Endothelial cell of umbilical vein (primary cell): ENCODE results near the gene PTN.

Experiments
- CTCF ChIP-seq, 2 donors: IDR thresholded peaks; 1 replicate in 1 of 2; 2 replicates in 1 of 2; pipeline ENCODE4 v1.5.1; 2011; ENCODE audit warnings: low read length in 2 of 2, mild to moderate bottlenecking in 2 of 2, moderate library complexity in 2 of 2, control low read depth in 1 of 2, inconsistent platforms in 1 of 2, low read depth in 1 of 2; ENCODE audit not compliant: insufficient read depth in 1 of 2; ENCODE audit errors: extremely low read depth in 1 of 2
- EZH2 ChIP-seq: IDR thresholded peaks from 2 replicates; pipeline ENCODE4 v1.6.1; 2012; ENCODE audit warnings: borderline replicate concordance, low read depth, mild to moderate bottlenecking, moderate library complexity, low read length, inconsistent platforms; ENCODE audit not compliant: severe bottlenecking
- FOS ChIP-seq: IDR thresholded peaks from 2 replicates; pipeline ENCODE4 v1.6.1; 2011; ENCODE audit warnings: mild to moderate bottlenecking, low read length, moderate library complexity, borderline replicate concordance; ENCODE audit not compliant: insufficient read depth
- GATA2 ChIP-seq: IDR thresholded peaks from 2 replicates; pipeline ENCODE4 v1.7.0; 2011; ENCODE audit warnings: low read depth, mild to moderate bottlenecking, moderate library complexity, mixed read lengths, low read length; ENCODE audit not compliant: insufficient read length, insufficient read depth
- JUN ChIP-seq: IDR thresholded peaks from 2 replicates; pipeline ENCODE4 v1.6.1; 2011; ENCODE audit warnings: borderline replicate concordance, low read depth; ENCODE audit not compliant: insufficient read length, insufficient read depth
- MAX ChIP-seq: IDR thresholded peaks from 2 replicates; pipeline ENCODE4 v1.6.1; 2011; ENCODE audit not compliant: insufficient read depth, insufficient read length
- MYC ChIP-seq: IDR thresholded peaks from one replicate; pipeline ENCODE4 v1.6.1; 2011; ENCODE audit warnings: mild to moderate bottlenecking, low read depth, low read length
- POLR2A ChIP-seq: IDR thresholded peaks from 2 replicates; pipeline ENCODE4 v1.6.1; 2012; ENCODE audit warnings: low read depth, mild to moderate bottlenecking, control low read depth, low read length
- POLR2AphosphoS5 ChIP-seq: IDR thresholded peaks from 2 replicates; pipeline ENCODE4 v1.6.1; 2012; ENCODE audit warnings: low read depth, mild to moderate bottlenecking, control low read depth, low read length, moderate library complexity; ENCODE audit not compliant: insufficient read depth

DNA sequence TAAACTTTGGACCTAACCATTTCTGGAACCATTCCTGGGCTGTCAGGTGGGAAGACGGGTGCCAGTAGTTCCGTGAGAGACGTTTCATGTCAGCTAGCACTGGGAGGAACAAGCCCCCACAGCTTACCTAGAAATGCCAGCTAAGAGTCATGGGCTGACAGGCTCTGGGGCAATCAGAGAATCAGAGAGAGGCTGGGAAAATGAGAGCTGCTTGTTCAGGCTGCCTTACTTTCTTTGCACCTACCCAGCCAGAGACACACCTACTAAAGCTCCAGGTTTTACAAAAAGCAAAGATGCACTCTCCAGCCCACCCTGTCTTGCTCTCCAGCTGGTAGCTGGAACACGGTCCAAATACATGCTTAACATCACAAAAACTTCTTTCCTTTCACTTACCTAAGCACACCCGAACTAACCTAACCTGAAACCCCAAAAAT lies 688 bp downstream of the PTN start:
- no peak for TF ChIP-seq POLR2AphosphoS5
- no peak for TF ChIP-seq EZH2
- no peak for TF ChIP-seq CTCF (IDR thresholded peaks at IDR 0.05; ENCODE audit: extremely low read depth in 1 of 2, insufficient read depth in 1 of 2, low read depth in 1 of 2, low read length in 2 of 2)
- TF ChIP-seq POLR2A: no peak
- no peak for TF ChIP-seq MYC
- no peak for TF ChIP-seq MAX
- TF ChIP-seq JUN: no peak
- no peak for TF ChIP-seq GATA2
- no peak for TF ChIP-seq FOS
